ENCODE data around the gene LRRIQ1. TPM values are rescaled to one million over a fixed set of nuclear protein-coding genes. Genes with fewer than 3 reads are reported as not detected.

The LRRIQ1 gene
- total and polyA plus RNA-seq, 2 of the 4 experiments (the other 2 are of a cell fraction): under 0.01 to 0.05 TPM

DNA sequence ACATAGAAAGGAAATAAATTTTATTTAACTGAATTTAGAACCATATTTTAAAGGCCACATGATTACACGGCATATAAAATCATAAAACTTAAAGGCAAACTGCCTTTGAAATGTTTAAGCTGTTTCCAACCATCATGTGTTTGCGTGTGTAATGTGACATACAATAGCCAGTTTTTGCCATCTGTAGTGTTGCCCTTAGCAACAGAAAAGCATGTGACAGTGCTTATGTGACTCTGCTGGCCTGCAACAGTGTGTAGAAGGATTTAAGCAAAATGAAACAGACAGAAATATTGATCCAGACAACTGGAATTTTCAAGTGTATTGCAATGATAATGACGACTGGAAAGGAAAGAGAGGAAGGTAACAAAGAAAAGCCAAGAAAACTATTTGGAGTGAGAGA lies 49.6 kb upstream of the LRRIQ1 start:
- ChIA-PET POLR2A (ENCODE audit: unreplicated experiment) (no interaction called here), CTCF (no interaction called here)

More for the DNA sequence above, 49.6 kb upstream of the LRRIQ1 start:
- Histone ChIP-seq H3K9me3 (ENCODE audit: control insufficient read depth, insufficient read depth, low read length) (no peaks in the 10 kb centered on the region), H3K27ac (ENCODE audit: insufficient read depth, low read length) (no peak overlapping the region), H3K79me1 (ENCODE audit: low read depth in 1 of 2, low read length in 2 of 2) (no peaks in the 10 kb centered on the region), H3K4me2 (ENCODE audit: low read depth, low read length) (peak overlapping the region; percentile 58; the same call in 1 of the 2 replicates), H2BK120ac (ENCODE audit: low read depth, low read length) (no peak overlapping the region), H3K14ac (replicated peaks; ENCODE audit: low read depth, low read length) (no peak overlapping the region; the same call in 1 of the 2 replicates), H3K9me1 (ENCODE audit: insufficient read depth, low read length) (no peaks in the 10 kb centered on the region), H3K27me3 (ENCODE audit: control insufficient read depth, insufficient read depth, low read length) (no peaks in the 10 kb centered on the region), H4K5ac (ENCODE audit: low read depth, low read length) (no peak overlapping the region), H3K4me3 (ENCODE audit: insufficient read depth, low read depth, low read length) (no peak overlapping the region), H2BK5ac (ENCODE audit: low read depth, low read length, poor library complexity, severe bottlenecking) (no peak overlapping the region), H2AK9ac (replicated peaks; ENCODE audit: low read depth, low read length, poor library complexity) (peak overlapping the region; percentile 87), H2AFZ (replicated peaks; ENCODE audit: low read length, poor library complexity) (peak overlapping the region; percentile 84), H3K56ac (ENCODE audit: extremely low read depth, insufficient read depth, low read length) (no peak overlapping the region), H2BK20ac (ENCODE audit: low read depth, low read length) (no peak overlapping the region), H4K91ac (ENCODE audit: insufficient read depth, low read depth, low read length) (no peak overlapping the region), H3K23ac (ENCODE audit: low read depth, low read length) (no peak overlapping the region), H3K18ac (ENCODE audit: low read depth, low read length) (peak overlapping the region; percentile 59; the same call in 1 of the 2 replicates), H4K8ac (ENCODE audit: low read depth in 2 of 2, low read length in 2 of 2) (0 out of 4 replicates have a peak overlapping the region, but pooled peaks of 1 of the 2 experiments have one; percentile 17), H2BK15ac (ENCODE audit: low read depth, low read length) (no peak overlapping the region), H2AK5ac (ENCODE audit: low read depth, low read length) (no peak overlapping the region), H3K4ac (ENCODE audit: low read depth, low read length) (no peak overlapping the region), H4K20me1 (ENCODE audit: insufficient read depth, low read length) (no peaks in the 10 kb centered on the region), H3K4me1 (ENCODE audit: control insufficient read depth, insufficient read depth, low read length) (no peaks in the 10 kb centered on the region), H3K36me3 (ENCODE audit: control insufficient read depth, insufficient read depth, low read length) (no peaks in the 10 kb centered on the region), H3K9ac (ENCODE audit: low read depth, low read length) (no peak overlapping the region)
- in situ Hi-C loops (cut with MboI; ENCODE audit: low sequenced_read_pairs): no loop called here
- DNase-seq (peak; percentile 16), ATAC-seq (ENCODE audit: low read depth) (no peak)
- TF ChIP-seq BHLHE40 (IDR thresholded peaks at IDR 0.05; ENCODE audit: low read depth, low read length): no peak
- TF ChIP-seq, protein P1, sequence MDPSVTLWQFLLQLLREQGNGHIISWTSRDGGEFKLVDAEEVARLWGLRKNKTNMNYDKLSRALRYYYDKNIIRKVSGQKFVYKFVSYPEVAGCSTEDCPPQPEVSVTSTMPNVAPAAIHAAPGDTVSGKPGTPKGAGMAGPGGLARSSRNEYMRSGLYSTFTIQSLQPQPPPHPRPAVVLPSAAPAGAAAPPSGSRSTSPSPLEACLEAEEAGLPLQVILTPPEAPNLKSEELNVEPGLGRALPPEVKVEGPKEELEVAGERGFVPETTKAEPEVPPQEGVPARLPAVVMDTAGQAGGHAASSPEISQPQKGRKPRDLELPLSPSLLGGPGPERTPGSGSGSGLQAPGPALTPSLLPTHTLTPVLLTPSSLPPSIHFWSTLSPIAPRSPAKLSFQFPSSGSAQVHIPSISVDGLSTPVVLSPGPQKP (IDR thresholded peaks at IDR 0.05; ENCODE audit: borderline replicate concordance, low read depth, low read length): no peak
- no peak for TF ChIP-seq RFX5 (IDR thresholded peaks at IDR 0.05; ENCODE audit: low read depth, low read length)
- TF ChIP-seq NFE2L2 (IDR thresholded peaks at IDR 0.05; ENCODE audit: low read depth, low read length): no peak
- TF ChIP-seq, protein P2, sequence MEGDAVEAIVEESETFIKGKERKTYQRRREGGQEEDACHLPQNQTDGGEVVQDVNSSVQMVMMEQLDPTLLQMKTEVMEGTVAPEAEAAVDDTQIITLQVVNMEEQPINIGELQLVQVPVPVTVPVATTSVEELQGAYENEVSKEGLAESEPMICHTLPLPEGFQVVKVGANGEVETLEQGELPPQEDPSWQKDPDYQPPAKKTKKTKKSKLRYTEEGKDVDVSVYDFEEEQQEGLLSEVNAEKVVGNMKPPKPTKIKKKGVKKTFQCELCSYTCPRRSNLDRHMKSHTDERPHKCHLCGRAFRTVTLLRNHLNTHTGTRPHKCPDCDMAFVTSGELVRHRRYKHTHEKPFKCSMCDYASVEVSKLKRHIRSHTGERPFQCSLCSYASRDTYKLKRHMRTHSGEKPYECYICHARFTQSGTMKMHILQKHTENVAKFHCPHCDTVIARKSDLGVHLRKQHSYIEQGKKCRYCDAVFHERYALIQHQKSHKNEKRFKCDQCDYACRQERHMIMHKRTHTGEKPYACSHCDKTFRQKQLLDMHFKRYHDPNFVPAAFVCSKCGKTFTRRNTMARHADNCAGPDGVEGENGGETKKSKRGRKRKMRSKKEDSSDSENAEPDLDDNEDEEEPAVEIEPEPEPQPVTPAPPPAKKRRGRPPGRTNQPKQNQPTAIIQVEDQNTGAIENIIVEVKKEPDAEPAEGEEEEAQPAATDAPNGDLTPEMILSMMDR (conservative IDR thresholded peaks at IDR 0.05; ENCODE audit: low read depth, low read length): no peak
- TF ChIP-seq, protein P3, sequence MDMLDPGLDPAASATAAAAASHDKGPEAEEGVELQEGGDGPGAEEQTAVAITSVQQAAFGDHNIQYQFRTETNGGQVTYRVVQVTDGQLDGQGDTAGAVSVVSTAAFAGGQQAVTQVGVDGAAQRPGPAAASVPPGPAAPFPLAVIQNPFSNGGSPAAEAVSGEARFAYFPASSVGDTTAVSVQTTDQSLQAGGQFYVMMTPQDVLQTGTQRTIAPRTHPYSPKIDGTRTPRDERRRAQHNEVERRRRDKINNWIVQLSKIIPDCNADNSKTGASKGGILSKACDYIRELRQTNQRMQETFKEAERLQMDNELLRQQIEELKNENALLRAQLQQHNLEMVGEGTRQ (IDR thresholded peaks at IDR 0.05; ENCODE audit: low read depth, low read length): no peak
- no peak for TF ChIP-seq MAZ (IDR thresholded peaks at IDR 0.05; ENCODE audit: borderline replicate concordance, low read depth, low read length)
- TF ChIP-seq MAFK (IDR thresholded peaks at IDR 0.05; ENCODE audit: low read depth, low read length): no peak
- TF ChIP-seq MXI1 (IDR thresholded peaks at IDR 0.05; ENCODE audit: borderline replicate concordance, low read depth, low read length): no peak
- TF ChIP-seq FOS (IDR thresholded peaks at IDR 0.05; ENCODE audit: low read depth, low read length): no peak
- no peak for TF ChIP-seq POLR2A (IDR thresholded peaks at IDR 0.05; ENCODE audit: low read depth, low read length)
- no peak for TF ChIP-seq RCOR1 (IDR thresholded peaks at IDR 0.05; ENCODE audit: insufficient replicate concordance, low read length)
- TF ChIP-seq CHD1 (IDR thresholded peaks at IDR 0.05; ENCODE audit: low read depth, low read length): no peak
- no CpG with 5 or more reads among the region's 3 CpGs for WGBS, 2 experiments (ENCODE audit: extremely low coverage in 2 of 2, insufficient read length in 1 of 2)
- intact Hi-C loops (cut with micrococcal nuclease): no loop called here
- no TSS peak for BruUV-seq (replicated peaks)
- dilution Hi-C loops (cut with HindIII; ENCODE audit: low sequenced_read_pairs, unreplicated experiment): no loop called here
